SU-DHL-6 (cell line): ENCODE data around the gene HSPB2.

Experiments used
- H2AFZ ChIP-seq: fragments of 200-600 bp; sonication (generic); 2 replicates; pipeline ENCODE4 v1.6.1; 2014; ENCODE audit warnings: low read depth, mild to moderate bottlenecking, moderate library complexity, mixed read lengths, antibody characterized with exemption, low read length; ENCODE audit not compliant: severe bottlenecking
- H3F3A ChIP-seq: fragments of 200-600 bp; shearing (Covaris generic); 2 replicates; pipeline ENCODE4 v1.6.0; 2016; ENCODE audit warnings: antibody characterized with exemption, mild to moderate bottlenecking; ENCODE audit not compliant: insufficient read depth
- H3K27ac ChIP-seq: fragments of 200-600 bp; sonication (generic); 2 replicates; pipeline ENCODE4 v1.5.1; 2016; ENCODE audit warnings: low read depth, mild to moderate bottlenecking, low read length, moderate library complexity, mixed read lengths
- H3K27me3 ChIP-seq: fragments of 200-600 bp; sonication (generic), shearing (Covaris generic); 2 replicates; pipeline ENCODE4 v1.6.0; 2014; ENCODE audit warnings: mild to moderate bottlenecking, low read length
- H3K36me3 ChIP-seq: fragments of 200-600 bp; sonication (generic); 2 replicates; pipeline ENCODE4 v1.6.1; 2014; ENCODE audit warnings: mild to moderate bottlenecking, low read length, mixed read lengths
- H3K4me2 ChIP-seq: fragments of 300-600, 200-600 bp; shearing (Covaris generic), sonication (generic); 2 replicates; pipeline ENCODE4 v1.6.0; 2014; ENCODE audit warnings: low read length, low read depth, mild to moderate bottlenecking; ENCODE audit not compliant: poor library complexity, severe bottlenecking
- H3K4me3 ChIP-seq: fragments of 200-600 bp; sonication (generic); 2 replicates; pipeline ENCODE4 v1.5.1; 2014; ENCODE audit warnings: antibody characterized with exemption, low read length, mild to moderate bottlenecking, mixed read lengths; ENCODE audit not compliant: insufficient read depth, poor library complexity, severe bottlenecking
- H3K79me2 ChIP-seq: fragments of 200-600 bp; sonication (generic); 2 replicates; pipeline ENCODE4 v1.6.1; 2014; ENCODE audit warnings: mild to moderate bottlenecking, low read length, moderate library complexity; ENCODE audit not compliant: insufficient read depth
- H3K9ac ChIP-seq: fragments of 200-600 bp; sonication (generic); 2 replicates; pipeline ENCODE4 v1.7.0; 2014; ENCODE audit warnings: mild to moderate bottlenecking, low read length
- H3K9me2 ChIP-seq: fragments of 200-600 bp; sonication (generic); replicated peaks from 2 replicates; pipeline ENCODE4 v1.6.1; 2014; ENCODE audit warnings: low read length; ENCODE audit not compliant: insufficient read depth
- H3K9me3 ChIP-seq: fragments of 200-600 bp; sonication (generic); 2 replicates; pipeline ENCODE4 v1.6.1; 2014; ENCODE audit warnings: low read length, mixed read lengths; ENCODE audit not compliant: insufficient read depth
- H4K20me1 ChIP-seq: fragments of 200-600 bp; sonication (generic); 2 replicates; pipeline ENCODE4 v1.6.1; 2014; ENCODE audit warnings: low read depth, mild to moderate bottlenecking, antibody characterized with exemption, low read length, moderate library complexity, mixed read lengths
- CTCF ChIP-seq: fragments of 200-600 bp; sonication (generic); IDR thresholded peaks from one replicate; pipeline ENCODE4 v1.5.1; 2017; ENCODE audit warnings: antibody characterized with exemption, mild to moderate bottlenecking, low read length, moderate library complexity; ENCODE audit not compliant: insufficient read depth, poor library complexity, severe bottlenecking
- EZH2phosphoT487 ChIP-seq: fragments of 200-600 bp; sonication (generic), shearing (Covaris generic); conservative IDR thresholded peaks from 2 replicates; pipeline ENCODE4 v1.6.1; 2018; ENCODE audit warnings: mild to moderate bottlenecking, antibody characterized with exemption, low read length, moderate library complexity, mixed read lengths

Gene HSPB2

GRCh38 chr11:111908639-111909305 lies 3.8 kb upstream of the HSPB2 start:
- TF ChIP-seq EZH2phosphoT487 (no peak), CTCF (no peak)
- H4K20me1 ChIP-seq = no peaks in the 10 kb centered on the region
- H3K4me3 ChIP-seq = no peak overlapping the region
- no peak overlapping the region for H3K4me2 ChIP-seq
- no peak overlapping the region for H3K27ac ChIP-seq
- H3K9me2 ChIP-seq = no peaks in the 10 kb centered on the region
- H3K27me3 ChIP-seq = no peaks in the 10 kb centered on the region
- H3K9me3 ChIP-seq = no peaks in the 10 kb centered on the region
- H3K36me3 ChIP-seq = no peaks in the 10 kb centered on the region
- no peaks in the 10 kb centered on the region for H3K79me2 ChIP-seq
- no peak overlapping the region for H2AFZ ChIP-seq
- no peaks in the 10 kb centered on the region for H3F3A ChIP-seq
- H3K9ac ChIP-seq = no peak overlapping the region

- TF ChIP-seq EZH2phosphoT487 = no peak
- no peak for TF ChIP-seq CTCF
- Histone ChIP-seq H4K20me1 (no peaks in the 10 kb centered on the region), H3K27me3 (no peaks in the 10 kb centered on the region), H3F3A (no peaks in the 10 kb centered on the region), H3K4me2 (no peak overlapping the region), H2AFZ (no peak overlapping the region), H3K9me2 (no peaks in the 10 kb centered on the region), H3K4me3 (no peak overlapping the region), H3K9me3 (no peaks in the 10 kb centered on the region), H3K27ac (no peak overlapping the region), H3K79me2 (no peaks in the 10 kb centered on the region), H3K9ac (no peak overlapping the region), H3K36me3 (no peaks in the 10 kb centered on the region)
Observed at GRCh38 chr11:111909378-111909777, 3.2 kb upstream of the HSPB2 start.

- Histone ChIP-seq H3K36me3 (no peaks in the 10 kb centered on the region), H3K27me3 (no peaks in the 10 kb centered on the region), H3K27ac (no peak overlapping the region), H4K20me1 (no peaks in the 10 kb centered on the region), H2AFZ (no peak overlapping the region), H3K9me2 (no peaks in the 10 kb centered on the region), H3K79me2 (no peaks in the 10 kb centered on the region), H3K9me3 (no peaks in the 10 kb centered on the region), H3K9ac (no peak overlapping the region), H3K4me2 (no peak overlapping the region), H3F3A (no peaks in the 10 kb centered on the region), H3K4me3 (no peak overlapping the region)
- no peak for TF ChIP-seq CTCF
- no peak for TF ChIP-seq EZH2phosphoT487
Observed at GRCh38 chr11:111910676-111911562, 1.6 kb upstream of the HSPB2 start.
